Body of pancreas (tissue), 4 donors: ENCODE measurements around the gene PPP2R5A. TPM values are rescaled to one million over a fixed set of nuclear protein-coding genes. Genes with fewer than 3 reads are reported as not detected.
A peak's percentile ranks its signal among the peaks of the same experiment; 100 is the strongest.

ENCODE experiments used
- ATAC-seq: fragments of 150-250 bp; one replicate; pipeline ENCODE4 v1.9.1; 2016
- DNase-seq, 4 donors: peaks; one replicate each; pipeline ENCODE4 v3.0.0-alpha.2; 2019
- H3K27ac ChIP-seq, 4 donors: fragments of 200-600 bp; sonication (generic); 1 replicate in 3 of 4; 2 replicates in 1 of 4; pipeline versions ENCODE4 v1.5.1 to v1.6.1; 2016 to 2019; ENCODE audit warnings: mild to moderate bottlenecking in 1 of 4, mixed read lengths in 1 of 4, moderate library complexity in 1 of 4
- H3K27me3 ChIP-seq, 2 donors: fragments of 200-600 bp; sonication (generic); one replicate each; pipeline ENCODE4 v1.6.0; 2016; ENCODE audit warnings: mild to moderate bottlenecking in 1 of 2
- H3K36me3 ChIP-seq, 2 donors: fragments of 200-600 bp; sonication (generic); replicated peaks in 1 of 2; 2 replicates each; pipeline ENCODE4 v1.5.1; 2016; ENCODE audit warnings: low read depth in 2 of 2; ENCODE audit not compliant: insufficient read depth in 1 of 2
- H3K4me1 ChIP-seq: fragments of 200-600 bp; sonication (generic); one replicate; pipeline ENCODE4 v1.6.0; 2016
- H3K4me3 ChIP-seq, 2 donors: fragments of 200-600 bp; sonication (generic); 1 replicate in 1 of 2; 2 replicates in 1 of 2; pipeline ENCODE4 v1.5.1; 2016 to 2019
- H3K9me3 ChIP-seq, 3 donors: fragments of 200-600 bp; sonication (generic); 1 replicate in 2 of 3; 2 replicates in 1 of 3; pipeline ENCODE4 v1.5.1; 2016
- CTCF ChIP-seq, 7 experiments: fragments of 450-650 bp in 4 of 7; fragments of 200-600 bp in 3 of 7; sonication (generic) in 3 of 7; IDR thresholded peaks; one replicate each; pipeline ENCODE4 v1.5.1; 2016 to 2019; ENCODE audit warnings: antibody characterized with exemption in 7 of 7
- POLR2A ChIP-seq, 3 donors: fragments of 450-650 bp; IDR thresholded peaks; one replicate each; pipeline ENCODE4 v1.6.1; 2016; ENCODE audit warnings: antibody characterized with exemption in 3 of 3, mild to moderate bottlenecking in 2 of 3
- WGBS, 2 donors: methylation state at CpG; one replicate each; pipeline ENCODE4 v1.1.5; 2017; 5-methylcytosine and 5-hydroxymethylcytosine counted together
- intact Hi-C: fragments of 100-400 bp; cut with DNase I; formaldehyde crosslinking; loops from one replicate; pipeline ENCODE4 v1.15.1; 2023
- total RNA-seq, 2 donors: library from RNA; depleted of rRNA; stranded (reverse); fragments of >200 nt; gene quantifications; one replicate each; pipeline ENCODE4 v1.1.0, GENCODE V29; 2016

Gene PPP2R5A
- total RNA-seq, 2 donors from 2014 or later: 30.3 to 32.7 TPM

GRCh38 chr1:212244441-212244840, 40.8 kb upstream of the PPP2R5A start:
- Histone ChIP-seq H3K4me1 (peaks cover 14% of the 10 kb centered on the region), H3K36me3 (no peaks in the 10 kb centered on the region), H3K4me3 (no peak overlapping the region), H3K9me3 (no peaks in the 10 kb centered on the region), H3K27me3 (no peaks in the 10 kb centered on the region), H3K27ac (no peak overlapping the region)
- no peak for TF ChIP-seq CTCF (IDR thresholded peaks at IDR 0.05)
- TF ChIP-seq POLR2A (IDR thresholded peaks at IDR 0.05): no peak
- no peak for ATAC-seq
- intact Hi-C loops: no loop called here
- DNase-seq: no peak
- 76 to 78% methylated on average over 2 of the region's 2 CpGs for WGBS, 2 donors

- 71 to 76% methylated on average over 8 of the region's 8 CpGs for WGBS, 2 donors
- no peaks in the 10 kb centered on the region for H3K36me3 ChIP-seq
- ATAC-seq (no peak), DNase-seq (no peak)
- H3K27me3 ChIP-seq: no peaks in the 10 kb centered on the region
- peaks cover 8% of the 10 kb centered on the region for H3K4me1 ChIP-seq
- no peak for TF ChIP-seq CTCF (IDR thresholded peaks at IDR 0.05)
- no peak for TF ChIP-seq POLR2A (IDR thresholded peaks at IDR 0.05)
- H3K4me3 ChIP-seq: no peak overlapping the region
- H3K9me3 ChIP-seq: no peaks in the 10 kb centered on the region
- H3K27ac ChIP-seq: no peak overlapping the region
- intact Hi-C loops: no loop called here
Measured at GRCh38 chr1:212247179-212247721, 38.0 kb upstream of the PPP2R5A start.

- no peak overlapping the region for H3K27ac ChIP-seq
- WGBS, 2 donors: 67 to 83% methylated on average over 1 of the region's 1 CpG
- TF ChIP-seq CTCF (IDR thresholded peaks at IDR 0.05) (no peak), POLR2A (IDR thresholded peaks at IDR 0.05) (no peak)
- H3K4me1 ChIP-seq: peaks cover 2% of the 10 kb centered on the region
- intact Hi-C loops: no loop called here
- no peaks in the 10 kb centered on the region for H3K27me3 ChIP-seq
- H3K4me3 ChIP-seq: no peak overlapping the region
- H3K36me3 ChIP-seq: no peaks in the 10 kb centered on the region
- no peak for DNase-seq
- no peaks in the 10 kb centered on the region for H3K9me3 ChIP-seq
- no peak for ATAC-seq
Measured at GRCh38 chr1:212247988-212248387, 37.2 kb upstream of the PPP2R5A start.

DNA sequence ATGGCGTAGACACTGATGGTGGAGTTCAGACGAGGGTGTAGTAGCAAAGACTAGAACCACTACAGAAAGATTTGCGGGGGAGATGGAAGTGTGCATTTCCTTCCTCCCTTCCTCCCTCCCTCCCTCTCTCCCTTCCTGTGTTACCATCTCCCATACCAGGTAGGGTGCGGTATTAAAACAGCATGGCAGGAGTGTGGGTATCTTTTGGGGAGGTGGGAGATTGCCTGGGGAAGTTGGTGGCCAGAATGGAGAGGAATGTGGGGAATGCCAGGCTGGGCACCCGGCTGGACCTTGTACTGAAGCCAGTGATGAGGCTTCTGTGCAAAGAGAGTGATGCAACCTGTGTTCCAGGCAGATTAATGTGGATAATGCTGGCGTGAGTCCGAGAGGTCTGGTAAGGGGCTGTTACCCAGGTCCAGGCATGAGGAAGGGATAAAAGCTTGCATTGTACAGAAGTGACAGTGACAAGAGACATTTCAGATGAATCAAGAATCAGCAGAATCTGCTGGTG, 30.3 kb upstream of the PPP2R5A start:
- H3K27ac ChIP-seq: peak overlapping the region in 1 of 4 donors; percentile 30

More for the DNA sequence above, 30.3 kb upstream of the PPP2R5A start:
- H3K4me1 ChIP-seq: peaks cover 20% of the 10 kb centered on the region
- H3K4me3 ChIP-seq: no peak overlapping the region
- ATAC-seq: peak; percentile 66
- whole genome bisulfite sequencing, 2 donors: 53 to 64% methylated on average over 7 of the region's 7 CpGs
- no peaks in the 10 kb centered on the region for H3K27me3 ChIP-seq
- intact Hi-C loops: no loop called here
- H3K36me3 ChIP-seq: no peaks in the 10 kb centered on the region
- TF ChIP-seq CTCF (IDR thresholded peaks at IDR 0.05): no peak
- TF ChIP-seq POLR2A (IDR thresholded peaks at IDR 0.05): no peak
- H3K9me3 ChIP-seq: no peaks in the 10 kb centered on the region
- peak in 2 of 4 donors; percentile 32 to 51 for DNase-seq
